ENCODE results near the gene NKPD1. TPM values are rescaled to one million over a fixed set of nuclear protein-coding genes. Genes with fewer than 3 reads are reported as not detected.

Gene NKPD1
- total and polyA plus RNA-seq, 9 of the 15 experiments (the other 6 are each of a cell fraction or from before 2014, with no cell fraction given): 0.03 to 0.09 (median 0.04) TPM; not detected in 5

DNA sequence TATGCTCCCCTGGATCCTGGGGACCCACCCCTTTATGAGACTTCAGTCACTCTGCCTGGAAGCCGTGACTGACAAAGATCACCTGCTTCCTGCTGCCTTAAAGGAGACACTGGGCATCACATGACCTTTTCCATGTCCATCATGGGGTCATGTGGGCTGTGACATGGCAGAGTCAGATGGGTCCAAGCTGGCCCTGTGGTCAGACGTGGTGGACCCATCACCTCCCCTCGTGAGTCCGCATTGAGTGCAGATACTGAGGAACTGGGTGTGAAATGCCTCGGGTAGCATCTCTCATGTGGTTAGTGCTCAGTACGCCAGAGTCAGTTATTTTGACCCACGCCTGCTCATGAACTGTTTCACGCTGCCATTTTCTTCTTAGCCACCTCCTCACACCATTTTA is 27.1 kb downstream of the NKPD1 start:
- no peaks in the 10 kb centered on the region for H3K9me3 ChIP-seq (replicated peaks; ENCODE audit: control insufficient read depth, insufficient read depth, low read depth, low read length)
- H3K4me2 ChIP-seq (ENCODE audit: insufficient read depth, low read length): no peak overlapping the region
- H3K27ac ChIP-seq (ENCODE audit: extremely low read depth, low read depth, low read length): no peak overlapping the region
- H3K36me3 ChIP-seq (ENCODE audit: control insufficient read depth, insufficient read depth, low read length): peaks cover 17% of the 10 kb centered on the region; the same call in 1 of the 3 replicates
- H3K4me1 ChIP-seq (replicated peaks in 1 of 2; ENCODE audit: control insufficient read depth in 2 of 2, insufficient read depth in 2 of 2, low read length in 2 of 2): peaks cover 0 to 32% of the 10 kb centered on the region in 2 experiments; a peak in 3 of 5 replicates
- 0 out of 2 replicates have a peak, but pooled peaks have one; percentile 6 for TF ChIP-seq USF2 (CRISPR knock-in tag; IDR thresholded peaks at IDR 0.05)
- no peak for TF ChIP-seq ZNF146 (CRISPR knock-in tag; IDR thresholded peaks at IDR 0.05; ENCODE audit: unreplicated experiment)
- TF ChIP-seq USF1 (CRISPR knock-in tag; IDR thresholded peaks at IDR 0.05): 0 out of 2 replicates have a peak, but pooled peaks have one; percentile 9
- no peak for TF ChIP-seq ZNF695 (CRISPR knock-in tag; IDR thresholded peaks at IDR 0.05)
- FAIRE-seq: peak; percentile 32
- in situ Hi-C loops (cut with MboI): no loop called here
- peaks cover 22% of the 10 kb centered on the region for H3K79me2 ChIP-seq (ENCODE audit: control insufficient read depth, insufficient read depth, low read length)
- no peak overlapping the region for H2AFZ ChIP-seq (ENCODE audit: low read depth, low read length)
- peak overlapping the region in 1 of 2 experiments; percentile 68; a peak in 1 of 4 replicates for H3K9ac ChIP-seq (ENCODE audit: insufficient read depth in 1 of 2, low read depth in 2 of 2, low read length in 2 of 2)
- no peak for ATAC-seq
- BruUV-seq (replicated peaks): no TSS peak
- H3K4me3 ChIP-seq: no peak overlapping the region
- H4K20me1 ChIP-seq (replicated peaks; ENCODE audit: control insufficient read depth, insufficient read depth, low read length): peaks cover 16% of the 10 kb centered on the region
- 90% methylated on average over 8 of the region's 8 CpGs for WGBS (ENCODE audit: insufficient coverage, low coverage, missing lambda C conversion rate)
- no peak for DNase-seq (ENCODE audit: extremely low read depth in 1 of 4, low spot score in 3 of 4)
- H3K9me1 ChIP-seq (ENCODE audit: control insufficient read depth, insufficient read depth, low read length): peaks cover 3% of the 10 kb centered on the region
- H3K27me3 ChIP-seq (ENCODE audit: control insufficient read depth in 2 of 2, insufficient read depth in 2 of 2, low read length in 2 of 2): no peaks in the 10 kb centered on the region
- POLR2A ChIA-PET: no interaction called here
- CTCF ChIA-PET (ENCODE audit: low intra/inter-chr PET ratio): no interaction called here
- intact Hi-C loops (cut with micrococcal nuclease): no loop called here

Measured in K562 (cell line).